GM19438 (cell line): Measurements from ENCODE around the gene PRLR.
A peak's percentile ranks its signal among the peaks of the same experiment; 100 is the strongest.
"Not testable (repeated sequence)": the region's sequence is repeated elsewhere in the genome, so short reads cannot be mapped to it uniquely, and the experiment has no call there.

ENCODE experiments used
- ATAC-seq: cut with Tn5 transposase; IDR thresholded peaks from one replicate; pipeline ENCODE4 v1.9.1; 2021; ENCODE audit warnings: low read depth; ENCODE audit not compliant: unreplicated experiment

Gene PRLR

DNA sequence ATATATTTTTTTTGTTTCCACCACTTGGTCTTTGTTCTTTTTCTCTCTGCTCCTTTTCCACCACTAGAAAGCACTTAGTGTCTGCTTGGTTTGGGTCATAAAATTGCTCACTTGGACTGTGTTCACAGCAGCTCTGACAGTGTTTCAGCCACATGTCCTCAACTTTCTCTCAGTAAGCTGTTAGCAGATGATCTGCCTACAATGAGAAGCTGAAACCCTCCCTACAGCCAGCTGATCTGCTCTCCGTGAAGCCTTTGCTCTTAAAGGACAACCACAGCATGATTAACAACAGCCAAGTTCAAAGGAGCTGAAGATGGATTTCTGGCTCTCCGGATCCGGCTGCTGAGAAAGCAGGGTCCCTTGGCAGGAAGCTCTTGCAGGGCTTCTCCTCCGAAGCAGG lies 31.6 kb downstream of the PRLR start:
- ATAC-seq, result no peak

DNA sequence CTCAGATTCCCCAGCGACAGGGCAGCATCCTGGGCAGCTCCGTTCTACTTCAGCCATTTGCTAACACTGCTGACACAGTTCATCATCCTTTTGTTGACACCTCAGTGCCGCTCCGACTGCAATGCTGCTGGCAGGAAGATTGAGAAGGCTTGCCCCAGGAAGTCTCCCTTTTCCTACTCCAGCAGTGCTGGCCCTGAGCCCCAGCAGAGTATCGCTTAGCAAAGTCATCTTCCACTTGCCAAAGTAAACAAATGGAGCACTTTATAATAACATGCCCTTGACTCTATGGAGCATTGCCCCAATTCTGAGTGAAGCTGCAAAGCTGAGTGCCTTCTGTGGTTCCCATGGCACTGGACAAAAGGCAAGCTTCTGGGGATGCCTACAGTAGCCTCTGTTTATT lies 32.2 kb downstream of the PRLR start:
- no peak for ATAC-seq

DNA sequence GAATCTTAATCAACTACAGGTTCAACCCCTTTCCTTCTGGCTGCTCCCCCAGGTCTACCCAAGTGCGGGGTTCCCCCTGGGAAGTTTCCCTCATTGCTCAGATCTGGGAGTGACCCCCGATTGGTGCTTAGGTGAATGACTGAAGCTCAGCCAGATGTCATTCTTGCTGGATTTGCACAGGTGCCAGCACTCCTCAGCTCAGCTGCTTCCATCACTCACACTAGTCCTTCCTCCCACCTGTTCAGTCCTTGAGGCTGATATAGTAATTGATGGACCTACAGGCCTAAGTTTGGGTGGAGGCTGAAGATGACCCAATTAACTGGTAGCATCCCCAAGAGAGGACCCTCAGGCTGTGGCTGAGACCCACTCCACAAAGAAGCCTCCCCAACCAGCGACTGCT lies 32.9 kb downstream of the PRLR start:
- ATAC-seq, result no peak

DNA sequence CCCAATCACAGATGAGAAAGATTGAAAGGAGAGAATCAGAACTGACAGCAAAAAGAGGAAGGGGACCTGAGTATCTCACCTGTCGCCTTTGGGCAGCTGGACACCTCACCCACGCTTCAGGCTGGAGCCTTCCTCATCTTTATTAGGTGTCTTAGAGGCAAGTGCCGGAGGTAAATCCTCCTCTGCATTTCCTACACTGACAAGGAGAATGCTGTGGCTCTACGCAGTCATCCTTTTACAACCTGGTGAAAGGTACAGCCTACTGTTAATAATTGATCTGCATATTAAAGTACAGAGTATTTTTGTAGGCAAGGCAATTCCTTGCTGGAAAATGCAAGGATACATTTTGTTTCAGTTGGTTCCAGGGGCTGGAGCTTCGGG lies 34.8 kb downstream of the PRLR start:
- no peak for ATAC-seq

DNA sequence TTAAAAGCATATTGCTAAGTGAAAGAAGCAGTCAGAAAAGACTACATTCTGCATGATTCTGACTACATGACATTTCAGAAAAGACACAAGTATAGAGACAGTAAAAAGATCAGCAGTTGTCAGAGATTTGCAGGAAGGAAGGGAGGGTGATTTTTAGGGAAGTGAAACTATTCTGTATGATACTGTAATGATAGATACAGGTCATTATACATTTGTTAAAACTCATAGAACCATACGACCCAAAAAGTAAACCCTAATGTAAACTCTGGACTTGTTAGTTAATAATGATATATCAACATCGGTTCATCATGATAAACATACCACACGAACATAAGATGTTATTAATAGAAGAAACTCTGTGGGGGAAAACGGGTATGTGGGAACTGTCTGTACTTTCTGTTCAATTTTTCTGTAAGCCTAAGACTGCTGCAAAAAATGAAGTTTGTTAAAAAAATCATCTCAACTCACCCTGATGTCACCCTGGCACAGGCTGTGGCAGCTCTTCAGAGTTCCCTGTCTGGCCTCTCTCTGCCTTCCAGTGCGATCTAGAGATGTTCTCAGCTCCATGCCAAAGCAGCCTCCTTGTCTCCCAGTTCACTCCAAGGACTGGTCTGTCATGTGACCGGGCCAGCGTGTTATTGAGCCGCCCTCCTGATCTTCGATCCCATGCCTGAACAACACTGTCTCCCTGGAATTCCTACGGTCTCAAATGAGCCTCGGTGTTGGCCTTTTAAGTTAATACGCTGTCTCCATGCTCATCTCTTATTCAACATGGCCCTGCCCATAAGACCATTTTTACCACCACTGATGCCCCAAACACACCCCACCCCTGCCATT lies 35.4 kb downstream of the PRLR start:
- ATAC-seq, result peak; percentile 96

DNA sequence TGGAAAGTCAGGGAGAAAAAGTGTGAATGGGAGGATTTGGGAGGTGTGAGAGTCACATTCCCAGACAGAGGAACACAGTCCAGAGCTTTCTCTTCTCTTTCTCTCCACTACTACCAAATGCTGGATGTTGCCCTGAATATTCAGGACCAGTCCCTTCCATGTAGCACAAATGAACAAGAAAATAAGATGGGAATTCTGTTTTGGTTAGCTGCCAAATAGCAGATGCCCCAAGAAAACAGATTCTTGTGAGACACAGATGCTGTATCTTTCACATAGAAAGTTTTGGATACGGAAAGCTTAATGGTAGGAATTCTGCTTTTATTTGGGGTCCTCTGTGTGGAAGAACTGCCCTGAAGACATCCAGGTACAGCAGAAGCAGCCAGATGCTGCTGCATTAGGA lies 37.8 kb downstream of the PRLR start:
- no peak for ATAC-seq

DNA sequence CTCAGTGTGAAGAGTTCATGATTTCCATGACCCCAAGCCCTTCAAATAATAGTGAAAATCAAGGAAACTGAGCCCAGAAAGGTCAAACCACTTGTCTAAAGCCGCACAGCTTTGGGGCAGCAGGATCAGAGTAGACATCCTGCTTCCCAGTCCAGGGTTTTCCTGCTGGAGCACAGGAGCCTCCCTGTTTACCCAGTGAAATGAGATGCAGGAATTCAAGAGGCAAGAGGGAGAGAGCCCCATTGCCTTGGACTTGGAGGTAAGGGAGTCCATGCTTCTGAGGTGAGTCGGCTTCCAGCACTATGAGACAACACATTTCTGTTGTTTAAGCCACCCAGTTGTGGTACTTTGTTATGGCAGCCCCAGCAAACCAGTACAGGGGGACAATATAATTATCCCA lies 40.5 kb downstream of the PRLR start:
- ATAC-seq, result not testable (repeated sequence)

DNA sequence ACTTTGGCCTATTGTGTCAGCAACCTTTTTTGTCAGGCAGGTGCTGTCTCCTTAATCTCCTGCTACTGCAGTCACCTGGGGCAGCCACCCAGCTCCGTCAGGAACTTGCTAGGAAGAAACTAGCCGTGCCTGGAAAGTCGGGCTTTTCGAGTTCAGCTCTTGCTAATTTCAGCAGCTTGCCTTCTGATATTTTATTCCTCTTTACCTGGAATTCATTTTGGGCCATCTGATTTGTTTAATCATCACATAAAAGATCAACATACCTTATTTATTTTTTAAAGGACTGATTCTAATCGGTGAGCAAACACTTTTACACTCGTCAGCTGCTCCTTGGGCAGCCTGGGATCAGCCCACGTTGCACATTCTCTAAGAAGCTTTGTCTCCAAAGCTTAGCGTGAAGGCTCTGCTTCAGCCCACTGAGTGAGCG lies 42.2 kb downstream of the PRLR start:
- ATAC-seq, result no peak

DNA sequence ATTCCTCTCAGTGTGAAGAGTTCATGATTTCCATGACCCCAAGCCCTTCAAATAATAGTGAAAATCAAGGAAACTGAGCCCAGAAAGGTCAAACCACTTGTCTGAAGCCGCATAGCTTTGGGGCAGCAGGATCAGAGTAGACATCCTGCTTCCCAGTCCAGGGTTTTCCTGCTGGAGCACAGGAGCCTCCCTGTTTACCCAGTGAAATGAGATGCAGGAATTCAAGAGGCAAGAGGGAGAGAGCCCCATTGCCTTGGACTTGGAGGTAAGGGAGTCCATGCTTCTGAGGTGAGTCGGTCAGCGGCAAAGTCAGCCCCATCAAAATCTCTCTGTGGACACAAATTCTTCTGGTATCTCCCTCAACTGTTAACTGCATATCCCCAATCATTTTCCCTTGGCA lies 42.7 kb downstream of the PRLR start:
- not testable (repeated sequence) for ATAC-seq

DNA sequence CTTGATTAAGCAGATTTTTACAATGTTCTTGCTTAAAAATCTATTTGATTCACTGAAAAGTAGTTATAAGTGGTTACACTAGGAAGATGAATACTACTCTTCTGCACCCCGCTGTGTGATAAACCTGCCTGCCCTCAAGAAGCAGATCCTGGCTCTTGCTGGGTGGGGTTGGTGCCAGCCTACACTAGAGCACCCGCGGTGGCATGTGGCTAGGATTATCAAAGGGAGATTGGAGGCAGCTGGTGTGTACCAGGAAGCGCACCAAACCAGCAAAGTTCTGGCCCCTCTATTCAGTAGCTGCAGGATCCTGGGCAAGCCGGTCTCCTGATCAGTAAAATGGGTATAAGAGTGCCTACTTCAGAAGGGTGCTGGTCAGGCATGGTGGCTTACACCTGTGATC lies 43.5 kb downstream of the PRLR start:
- ATAC-seq, result no peak

DNA sequence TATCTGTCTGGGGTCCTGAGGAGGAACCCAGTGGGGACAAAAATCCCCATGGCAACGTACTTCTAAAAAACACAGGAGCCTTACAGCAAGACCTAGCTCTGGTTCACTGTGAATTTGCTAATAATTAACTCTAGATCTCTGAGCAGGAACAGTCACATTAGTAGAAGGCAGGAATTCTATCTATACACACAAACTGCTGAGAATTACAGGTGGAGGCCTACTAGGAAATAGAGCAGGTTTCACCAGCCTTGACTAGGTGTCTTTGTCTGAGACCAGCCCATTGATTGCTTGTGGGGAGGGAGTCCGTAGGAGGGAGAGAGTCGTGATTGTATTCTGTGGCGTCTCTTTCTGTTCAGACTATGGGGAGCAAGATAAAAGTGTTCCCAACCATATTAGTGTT lies 44.8 kb downstream of the PRLR start:
- no peak for ATAC-seq

DNA sequence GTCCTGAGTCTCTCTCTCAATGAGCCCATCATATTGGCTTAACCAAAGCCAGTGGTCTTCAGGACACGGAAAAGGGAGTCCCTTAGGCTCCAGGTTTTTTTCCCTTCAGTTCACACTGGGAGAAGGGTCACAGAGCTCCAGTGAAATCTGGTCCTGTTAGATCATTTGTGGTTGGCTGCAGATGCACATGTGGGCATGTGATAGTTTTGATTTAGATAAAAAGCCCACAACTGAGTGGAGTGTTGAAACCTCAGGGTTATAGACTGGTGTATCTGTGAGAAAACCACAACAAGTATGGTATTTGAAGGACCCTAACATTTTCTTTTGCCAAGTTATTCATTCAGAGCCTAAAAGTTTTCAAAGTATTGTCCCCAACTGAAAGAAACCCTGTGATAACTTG lies 46.7 kb downstream of the PRLR start:
- no peak for ATAC-seq

DNA sequence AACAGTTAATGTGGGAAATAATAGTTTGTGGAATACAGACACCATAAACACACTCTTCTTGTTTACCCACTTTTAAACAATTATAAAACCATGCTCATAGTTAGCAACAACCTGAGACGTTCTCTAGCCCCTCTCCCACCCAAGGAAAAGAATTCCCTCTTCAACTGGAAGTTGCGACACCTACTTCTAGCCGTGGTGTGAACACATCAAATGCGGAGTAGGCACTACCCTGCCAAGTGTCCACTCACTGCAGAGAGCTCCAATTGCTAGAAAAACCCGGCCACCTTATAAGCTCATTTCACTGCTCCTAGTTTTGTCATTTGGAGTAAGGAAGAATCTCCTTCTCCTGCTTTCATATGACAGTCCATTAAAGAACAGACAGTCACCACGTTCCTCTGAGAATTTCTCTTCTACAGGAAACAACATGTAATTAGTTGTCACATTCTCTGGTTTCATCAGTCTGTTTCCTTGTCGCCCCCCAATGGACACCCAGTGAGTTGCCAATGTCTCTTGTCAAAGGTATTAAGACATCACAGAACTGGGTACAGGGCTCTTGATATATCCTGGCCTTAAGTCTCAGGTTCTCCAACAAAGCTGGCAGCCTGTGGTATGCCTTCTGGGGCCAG lies 47.3 kb downstream of the PRLR start:
- peak; percentile 55 for ATAC-seq

DNA sequence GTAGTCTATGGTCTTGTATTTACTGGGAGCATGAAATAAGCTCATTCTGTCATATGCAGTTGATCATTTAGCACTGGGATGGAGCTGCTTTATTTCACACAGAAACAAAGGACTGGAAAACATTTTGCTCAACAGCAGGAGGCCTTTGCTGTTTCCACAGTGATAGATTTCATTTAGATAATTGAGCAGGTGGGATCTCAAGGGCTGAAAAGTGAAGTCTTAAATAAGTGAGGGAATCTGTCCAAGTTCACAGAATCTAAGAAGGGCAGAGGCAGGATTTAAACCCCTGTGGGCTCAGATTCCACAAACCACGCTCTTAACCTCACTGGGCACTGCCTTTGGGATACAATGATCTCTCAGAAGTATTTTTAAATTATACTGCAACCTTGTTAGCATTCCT lies 47.8 kb downstream of the PRLR start:
- no peak for ATAC-seq

DNA sequence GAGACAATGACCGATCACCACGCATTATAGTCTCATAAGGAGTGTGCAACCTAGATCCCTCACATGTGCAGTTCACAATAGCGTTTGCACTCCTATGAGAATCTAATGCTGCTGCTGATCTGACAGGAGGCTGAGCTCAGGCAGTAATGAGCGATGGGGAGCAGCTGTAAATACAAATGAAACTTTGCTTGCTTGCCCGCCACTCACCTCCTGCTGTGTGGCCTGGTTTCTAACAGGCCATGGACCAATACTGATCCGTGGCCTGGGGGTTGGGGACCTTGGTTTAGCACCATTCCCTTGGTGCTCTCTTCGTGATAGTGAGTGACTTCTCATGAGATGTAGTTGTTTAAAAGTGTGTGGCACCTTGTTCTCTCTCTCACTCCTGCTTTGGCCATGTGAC lies 50.2 kb downstream of the PRLR start:
- no peak for ATAC-seq

DNA sequence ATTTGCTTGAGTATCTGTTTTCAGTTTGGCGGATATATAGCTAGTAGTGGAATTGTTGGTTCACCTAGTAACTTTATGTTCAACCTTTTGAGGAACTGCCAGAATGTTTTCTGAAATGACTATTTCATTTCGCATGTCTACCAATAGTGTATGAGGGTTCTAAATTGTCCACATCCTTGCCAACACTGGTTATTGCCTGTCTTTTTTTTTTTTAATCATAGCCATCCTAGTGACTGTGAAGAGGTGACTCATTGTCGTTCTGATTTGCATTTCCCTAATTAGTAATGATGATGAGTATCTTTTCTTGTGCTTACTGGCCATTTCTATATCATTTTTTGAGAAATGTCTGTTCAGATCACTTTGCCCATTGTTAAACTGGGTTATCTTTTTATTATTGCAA lies 52.5 kb downstream of the PRLR start:
- no peak for ATAC-seq

DNA sequence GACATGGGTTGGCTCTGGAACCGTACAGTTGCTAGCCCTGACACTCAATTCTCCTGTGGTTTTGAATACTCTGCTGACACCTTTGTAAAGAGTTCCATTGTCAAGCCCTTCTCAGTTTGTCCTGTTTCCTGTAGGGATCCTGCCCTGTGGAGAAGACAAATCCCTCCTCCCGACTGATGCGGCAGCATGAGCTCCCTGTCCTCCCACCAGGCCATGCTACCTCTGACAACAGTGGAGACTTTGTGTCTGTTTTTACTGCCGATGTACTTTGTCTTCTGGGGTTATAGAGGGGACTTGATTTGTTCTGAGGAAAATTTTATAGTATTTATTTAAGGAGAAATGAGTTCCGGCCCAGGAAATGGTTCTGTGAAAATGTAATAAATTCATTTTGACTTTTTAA lies 57.8 kb downstream of the PRLR start:
- no peak for ATAC-seq

DNA sequence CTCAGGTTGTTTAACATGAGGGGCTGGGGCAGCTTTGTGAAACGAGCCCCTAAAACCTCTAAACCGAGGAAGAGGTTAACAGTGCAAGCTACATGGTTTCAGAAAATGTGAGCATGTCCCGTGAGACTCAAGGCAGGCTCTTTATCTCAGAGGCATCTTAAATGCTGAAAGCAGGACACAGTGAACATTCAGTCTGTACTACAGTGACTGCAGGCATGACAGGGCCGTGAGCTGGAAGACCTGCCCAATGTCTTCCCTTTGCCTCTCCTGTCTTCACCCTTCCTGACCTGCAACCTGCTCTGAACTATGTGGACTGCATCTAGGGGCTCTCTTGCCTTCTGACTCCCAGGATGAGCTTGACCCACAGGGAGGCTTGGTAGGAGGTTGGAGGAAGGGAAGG lies 58.3 kb downstream of the PRLR start:
- ATAC-seq, result no peak

DNA sequence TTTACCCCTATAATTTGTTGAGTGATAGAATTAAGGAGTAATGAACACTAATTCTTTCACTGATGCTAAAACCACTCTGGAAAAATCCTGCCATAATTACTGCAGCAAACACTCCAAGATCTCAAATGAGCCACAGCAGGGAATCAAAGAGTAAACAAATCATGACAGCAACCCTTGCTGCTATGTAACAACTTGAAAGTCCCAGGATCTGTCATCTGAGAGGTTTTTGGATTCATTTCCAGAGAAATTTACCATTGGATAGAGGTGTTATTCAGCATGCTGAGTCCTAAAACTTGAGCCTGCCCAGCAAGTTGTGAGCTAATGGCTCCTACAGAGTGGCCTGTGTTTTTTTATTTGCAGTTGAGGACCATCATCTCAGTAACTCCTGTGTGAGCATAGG lies 59.2 kb downstream of the PRLR start:
- ATAC-seq, result no peak

DNA sequence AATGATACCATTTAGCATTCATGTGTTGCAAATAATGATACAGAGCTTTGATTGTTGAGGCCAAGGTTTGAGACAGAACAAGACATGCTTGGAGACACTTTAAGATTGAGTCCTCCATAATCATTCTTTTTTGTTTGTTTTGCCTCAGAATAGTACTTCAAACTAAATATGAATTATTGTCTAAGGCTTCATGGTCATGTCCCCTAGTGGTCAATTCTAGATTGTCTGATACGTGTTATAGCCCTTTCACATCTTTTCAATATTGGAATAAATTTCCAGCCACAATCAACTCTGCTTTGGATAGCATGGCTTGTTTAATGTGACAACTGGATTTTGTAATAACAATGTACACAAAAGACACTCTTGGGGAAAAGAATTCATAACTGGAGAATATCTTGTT lies 64.2 kb downstream of the PRLR start:
- ATAC-seq, result no peak

DNA sequence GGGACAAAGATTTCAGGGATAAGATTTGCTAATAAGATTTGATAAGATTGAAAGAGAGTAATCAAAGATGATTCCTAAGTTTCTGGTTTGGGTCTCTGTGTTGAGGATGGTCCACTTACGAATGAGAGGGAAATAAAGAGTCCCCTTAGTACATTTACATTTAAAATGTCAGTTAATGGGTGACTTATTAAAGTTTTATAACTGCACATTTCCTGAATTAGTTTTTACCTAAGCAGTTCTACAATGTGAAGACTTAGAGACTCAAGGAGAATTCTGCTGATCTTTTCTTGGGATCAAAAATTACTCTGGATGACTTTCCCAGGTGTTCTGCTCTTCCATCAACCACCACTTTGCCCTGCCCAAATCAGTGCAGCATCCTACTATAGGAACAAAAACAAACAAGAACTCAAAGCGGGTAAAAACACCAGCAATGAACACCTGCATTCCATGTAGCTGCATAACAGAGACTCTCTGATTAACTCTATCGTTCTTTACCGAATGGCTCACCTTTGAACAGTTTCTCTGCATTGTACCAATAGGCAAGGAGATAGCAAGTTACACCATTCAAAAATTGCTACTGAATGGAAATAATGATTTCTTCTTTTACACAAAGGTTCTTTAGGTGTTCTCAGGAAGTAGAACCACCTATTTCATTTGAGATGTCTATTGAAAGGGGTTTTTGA lies 65.3 kb downstream of the PRLR start:
- no peak for ATAC-seq

DNA sequence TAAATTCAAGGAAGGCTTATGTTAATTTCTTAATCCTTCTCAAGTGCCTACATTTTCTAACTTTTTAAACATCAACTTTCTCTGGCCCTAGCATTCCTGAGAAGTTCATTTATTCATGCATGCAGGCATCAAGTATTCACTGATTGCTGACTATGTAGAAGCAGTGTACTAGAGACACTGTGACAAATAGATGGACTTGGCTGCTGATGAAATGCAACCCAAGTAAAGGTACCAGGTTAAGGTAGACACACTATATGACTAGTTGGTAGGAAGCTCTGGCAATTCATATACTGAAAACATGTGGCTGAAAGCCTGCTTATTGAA lies 66.6 kb downstream of the PRLR start:
- no peak for ATAC-seq
